Muscle of arm (tissue), 12 donors: ENCODE results near the gene RAB3A. TPM values are rescaled to one million over a fixed set of nuclear protein-coding genes. Genes with fewer than 3 reads are reported as not detected.
"Not testable (repeated sequence)": the region's sequence is repeated elsewhere in the genome, so short reads cannot be mapped to it uniquely, and the experiment has no call there.

ENCODE experiments used
- DNase-seq: peaks from one replicate; pipeline ENCODE4 v3.0.0-alpha.2; 2013
- polyA plus RNA-seq, 12 donors: library from polyadenylated mRNA; unstranded; fragments of 120-200 nt; gene quantifications; one replicate each; pipeline ENCODE4 v1.2.1, GENCODE V29; 2013; ENCODE audit not compliant: insufficient read length in 12 of 12

RAB3A gene
- polyA plus RNA-seq, 12 donors: 2.7 to 5.5 (median 3.3) TPM; not detected in 2

- DNase-seq: peak; percentile 97
Measured at GRCh38 chr19:18224525-18225354, 20.9 kb upstream of the RAB3A start.

- no peak for DNase-seq
Measured at GRCh38 chr19:18223860-18224524, 20.1 kb upstream of the RAB3A start.

DNA sequence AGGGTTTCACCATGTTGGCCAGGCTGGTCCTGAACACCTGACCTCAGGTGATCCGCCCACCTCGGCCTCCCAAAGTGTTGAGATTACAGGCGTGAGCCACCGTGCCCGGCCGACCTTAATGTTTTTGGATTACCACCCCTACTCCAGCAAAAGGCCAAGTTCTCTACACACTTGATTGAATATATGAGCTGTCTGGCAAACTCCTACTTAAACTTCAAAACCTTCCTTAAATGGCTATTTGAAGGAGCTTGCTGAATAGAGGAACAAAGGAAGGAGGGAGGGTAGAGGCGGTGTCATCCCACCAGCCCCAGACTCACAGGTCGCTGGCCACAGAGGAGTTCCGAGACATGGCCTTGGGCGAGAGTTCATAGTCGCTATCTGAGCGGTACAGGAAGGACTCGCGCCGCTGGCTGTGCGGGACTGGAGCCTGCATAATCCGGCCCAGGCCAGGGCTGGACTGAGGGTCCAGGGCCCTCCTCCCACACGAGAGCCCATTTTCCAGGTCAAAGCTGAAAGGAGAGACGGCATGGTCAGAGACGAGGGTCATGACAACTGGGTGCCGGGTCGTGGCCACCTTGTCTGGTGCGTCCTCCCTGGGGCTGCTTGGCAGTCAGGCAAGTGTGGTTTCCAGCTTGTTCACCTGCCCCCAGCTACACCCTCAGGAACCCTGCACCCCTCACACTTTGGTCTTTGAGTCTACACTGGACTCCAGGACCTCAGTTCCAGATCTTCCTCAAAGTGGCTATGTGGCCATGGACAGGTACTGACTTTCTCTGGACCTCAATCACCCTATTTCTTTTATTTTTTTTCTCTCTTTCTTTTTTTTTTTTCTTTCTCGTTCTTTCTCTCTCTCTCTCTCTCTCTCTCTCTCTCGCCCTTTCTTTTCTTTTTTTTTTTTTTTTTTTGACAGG is 18.2 kb upstream of the RAB3A start:
- no peak for DNase-seq

DNA sequence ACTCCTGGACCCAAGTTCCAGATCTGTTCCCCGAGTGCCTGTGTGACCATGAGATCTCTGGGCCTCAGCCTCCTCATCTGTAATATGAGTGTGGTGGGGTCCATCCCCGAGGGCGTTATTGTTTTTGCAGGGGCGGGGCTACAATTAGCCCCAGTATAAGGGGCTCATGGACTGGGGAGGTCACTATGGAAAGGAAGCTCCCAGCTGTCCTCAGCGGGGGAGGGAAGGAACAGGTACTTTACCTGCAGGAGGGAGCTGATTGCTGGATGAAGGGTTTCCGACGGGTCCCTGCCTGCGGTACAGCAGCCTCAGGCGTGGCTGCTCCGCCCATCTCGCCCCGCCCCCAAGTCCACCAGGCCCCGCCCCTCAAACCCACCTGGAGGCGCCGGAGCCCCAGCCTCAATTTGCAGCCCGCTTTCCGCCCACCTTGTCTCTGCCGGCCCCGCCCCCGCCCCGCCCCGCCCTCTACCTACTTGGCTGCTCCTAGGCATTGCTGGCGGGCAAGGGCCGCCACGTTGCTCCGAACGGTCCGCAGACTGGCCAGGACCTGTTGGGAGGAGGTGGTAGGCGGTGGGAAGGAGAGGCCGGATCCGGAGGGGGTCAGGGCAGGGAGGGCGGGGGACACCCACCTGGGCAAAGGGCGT is 16.9 kb upstream of the RAB3A start:
- DNase-seq: no peak

GRCh38 chr19:18219911-18220631 is 16.2 kb upstream of the RAB3A start:
- DNase-seq: no peak

- no peak for DNase-seq
Measured at GRCh38 chr19:18218600-18218999, 14.8 kb upstream of the RAB3A start.

- no peak for DNase-seq
Measured at GRCh38 chr19:18218159-18218558, 14.3 kb upstream of the RAB3A start.

DNA sequence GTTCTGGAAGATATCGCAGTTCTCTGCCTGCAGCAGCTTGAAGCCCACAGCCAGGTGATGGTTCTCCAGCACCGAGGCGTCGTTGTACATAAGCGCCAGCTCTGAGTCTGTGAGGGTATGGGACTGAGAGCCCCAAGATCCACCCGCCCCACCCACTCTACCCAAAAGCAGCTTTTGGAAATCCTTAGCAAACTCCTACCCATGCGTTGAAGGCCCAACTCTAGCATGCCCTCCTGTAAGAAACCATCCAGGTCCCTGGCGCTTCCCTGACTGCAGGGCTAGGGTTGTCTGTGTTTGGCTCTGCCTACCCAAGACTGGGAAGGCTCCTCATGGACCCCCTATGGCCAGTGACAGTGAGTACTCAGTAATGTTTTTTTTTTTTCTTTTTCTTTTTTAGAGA is 12.9 kb upstream of the RAB3A start:
- DNase-seq: no peak

GRCh38 chr19:18214779-18215433 is 11.1 kb upstream of the RAB3A start:
- DNase-seq: no peak

GRCh38 chr19:18211683-18212082 is 7.8 kb upstream of the RAB3A start:
- DNase-seq: no peak

DNA sequence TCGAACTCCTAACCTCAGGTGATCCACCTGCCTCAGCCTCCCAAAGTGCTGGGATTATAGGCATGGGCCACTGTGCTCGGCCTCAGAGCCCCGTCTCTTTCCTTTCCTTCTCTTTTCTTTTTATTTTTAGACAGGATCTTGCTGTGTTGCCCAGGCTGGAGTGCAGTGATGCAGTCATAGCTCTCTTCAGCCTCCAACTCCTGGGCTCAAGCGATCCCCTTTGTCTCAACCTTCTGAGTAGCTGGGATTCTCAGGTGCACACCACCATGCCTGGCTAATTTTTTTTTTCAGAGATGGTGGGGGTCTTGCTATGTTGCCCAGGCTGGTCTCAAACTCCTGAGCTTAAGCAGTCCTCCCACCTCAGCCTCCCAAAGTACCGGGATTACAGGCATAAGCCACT is 6.1 kb upstream of the RAB3A start:
- DNase-seq: not testable (repeated sequence)

GRCh38 chr19:18208098-18208951 is 4.5 kb upstream of the RAB3A start:
- no peak for DNase-seq

DNA sequence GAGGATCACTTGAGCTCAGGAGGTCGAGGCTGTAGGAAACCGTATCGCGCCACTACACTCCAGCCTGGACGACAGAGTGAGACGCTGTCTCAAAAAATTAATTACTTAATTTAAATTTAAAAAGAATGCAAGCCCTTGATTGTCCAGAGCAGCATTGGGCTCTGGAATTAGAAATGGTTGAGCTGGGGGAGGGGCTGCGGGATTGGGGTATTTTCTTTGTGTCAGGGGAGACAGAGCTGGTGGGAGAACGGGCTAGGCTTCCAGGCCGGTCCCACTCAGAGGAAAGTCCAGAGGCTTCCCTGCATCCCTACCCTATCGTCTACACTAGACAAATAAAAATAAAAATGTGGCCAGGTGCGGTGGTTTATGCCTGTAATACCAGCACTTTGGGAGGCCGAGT is 2.2 kb upstream of the RAB3A start:
- no peak for DNase-seq

- DNase-seq: peak; percentile 35
Measured at GRCh38 chr19:18205200-18205892, 1.5 kb upstream of the RAB3A start.

DNA sequence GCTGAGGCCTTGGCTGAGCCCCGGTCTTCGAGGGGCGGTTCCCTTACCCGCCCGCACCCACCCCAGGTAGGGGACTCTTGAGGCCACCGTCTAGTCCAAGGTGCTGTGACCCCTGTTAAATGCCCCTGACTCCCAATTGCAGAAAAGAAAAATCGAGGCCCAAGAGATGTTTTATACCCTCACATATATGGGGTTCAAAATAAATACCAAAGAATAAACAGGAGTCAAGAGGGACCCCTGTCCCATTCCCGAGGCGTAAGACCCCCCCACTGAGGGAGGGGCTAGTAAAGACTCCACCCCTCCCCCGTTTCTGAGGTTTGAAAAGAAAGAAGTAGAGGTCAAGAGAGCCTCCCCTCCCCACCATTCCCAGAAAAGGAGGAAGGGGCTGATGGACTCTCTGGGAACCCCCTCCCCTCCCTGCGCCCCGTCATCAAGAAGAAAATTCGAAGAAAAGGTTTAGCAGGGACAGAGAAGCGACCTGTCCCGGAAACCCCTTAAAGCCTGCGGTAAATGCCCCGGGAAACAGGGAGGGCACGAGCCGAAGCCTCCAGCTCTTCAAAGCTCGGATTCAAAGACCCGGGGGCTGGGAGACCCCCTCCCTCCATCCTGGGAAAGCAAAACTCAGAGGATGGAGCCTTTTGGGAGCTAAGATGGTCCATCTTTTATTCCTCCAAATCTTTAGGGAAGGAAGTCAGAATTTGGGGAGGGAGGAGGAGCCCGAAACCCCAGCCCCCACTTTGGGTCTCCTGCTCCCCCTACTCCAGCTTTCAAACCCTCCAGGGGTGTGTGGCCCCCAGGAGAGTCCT is 755 bp upstream of the RAB3A start:
- DNase-seq: peak; percentile 74

DNA sequence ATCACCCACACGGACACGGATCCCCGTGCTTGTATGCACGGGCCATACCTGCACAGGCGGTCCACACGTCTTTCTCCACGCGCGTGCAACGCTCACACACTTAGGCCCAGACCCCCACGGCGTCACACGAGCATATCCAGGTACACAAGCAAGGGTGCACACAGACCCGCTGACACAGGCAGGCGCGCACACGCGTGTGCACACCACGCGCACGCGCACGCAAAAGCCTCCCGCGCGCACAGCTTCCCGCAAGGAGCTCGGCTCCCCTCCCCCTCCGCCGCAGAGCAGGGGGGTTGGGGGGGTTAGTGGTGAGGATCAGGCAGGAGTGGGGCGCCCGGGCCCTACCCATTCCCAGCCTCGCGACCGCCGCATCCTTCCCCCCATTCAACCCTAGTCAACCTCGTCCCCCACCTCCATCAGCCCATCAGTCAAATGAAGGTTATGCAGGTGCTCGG is 407 bp downstream of the RAB3A start:
- DNase-seq: peak; percentile 30

GRCh38 chr19:18202778-18203407 is 949 bp downstream of the RAB3A start:
- peak; percentile 35 for DNase-seq
